Neural progenitor cell (in vitro differentiated cells): ENCODE data around the gene IKZF3. TPM values are rescaled to one million over a fixed set of nuclear protein-coding genes. Genes with fewer than 3 reads are reported as not detected.

Experiments
- DNase-seq: peaks from one replicate; pipeline ENCODE4 v3.0.0-alpha.2; 2016; ENCODE audit warnings: low spot score
- H2AFZ ChIP-seq: fragments of 200-600 bp; sonication (generic); replicated peaks from 2 replicates; pipeline ENCODE4 v1.6.1; 2016; ENCODE audit warnings: antibody characterized with exemption
- H3F3A ChIP-seq: fragments of 200-600 bp; sonication (generic); 2 replicates; pipeline ENCODE4 v1.6.1; 2016; ENCODE audit warnings: antibody characterized with exemption, low read depth
- H3K27ac ChIP-seq: fragments of 200-600 bp; sonication (generic); 2 replicates; pipeline ENCODE4 v1.5.1; 2016; ENCODE audit warnings: mild to moderate bottlenecking
- H3K27me3 ChIP-seq: fragments of 200-600 bp; sonication (generic); 2 replicates; pipeline ENCODE4 v1.6.1; 2016; ENCODE audit warnings: mild to moderate bottlenecking, moderate library complexity
- H3K36me3 ChIP-seq: fragments of 200-600 bp; sonication (generic); 2 replicates; pipeline ENCODE4 v1.5.1; 2016
- H3K4me1 ChIP-seq: fragments of 200-600 bp; sonication (generic); 2 replicates; pipeline ENCODE4 v1.6.1; 2016; ENCODE audit warnings: mixed run types
- H3K4me2 ChIP-seq: fragments of 200-600 bp; sonication (generic); 2 replicates; pipeline ENCODE4 v1.6.1; 2016
- H3K4me3 ChIP-seq: fragments of 200-600 bp; sonication (generic); 2 replicates; pipeline ENCODE4 v1.5.1; 2016
- H3K79me2 ChIP-seq: fragments of 200-600 bp; sonication (generic); 2 replicates; pipeline ENCODE4 v1.6.1; 2016; ENCODE audit warnings: low read depth
- H3K9ac ChIP-seq: fragments of 200-600 bp; sonication (generic); 2 replicates; pipeline ENCODE4 v1.6.1; 2016
- H3K9me3 ChIP-seq: fragments of 200-600 bp; sonication (generic); 2 replicates; pipeline ENCODE4 v1.5.1; 2016; ENCODE audit warnings: low read depth
- H4K20me1 ChIP-seq: fragments of 200-600 bp; sonication (generic); 2 replicates; pipeline ENCODE4 v1.6.1; 2016; ENCODE audit warnings: low read depth
- H3K27ac Mint-ChIP-seq: 3 replicates; pipeline ENCODE4 v1.8.0; 2021; ENCODE audit warnings: mixed read lengths
- H3K27me3 Mint-ChIP-seq: 2 replicates; pipeline ENCODE4 v1.8.0; 2022; ENCODE audit warnings: low read depth, mild to moderate bottlenecking, inconsistent platforms, moderate library complexity, mixed read lengths; ENCODE audit not compliant: insufficient read depth
- H3K36me3 Mint-ChIP-seq: 3 replicates; pipeline ENCODE4 v1.8.0; 2021; ENCODE audit warnings: mixed read lengths
- H3K4me1 Mint-ChIP-seq: 3 replicates; pipeline ENCODE4 v1.8.0; 2021; ENCODE audit warnings: mixed read lengths
- H3K4me3 Mint-ChIP-seq: 3 replicates; pipeline ENCODE4 v1.8.0; 2021; ENCODE audit warnings: mild to moderate bottlenecking, moderate library complexity, mixed read lengths
- H3K9me3 Mint-ChIP-seq: 3 replicates; pipeline ENCODE4 v1.8.0; 2020; ENCODE audit warnings: mixed read lengths
- CTCF ChIP-seq: fragments of 200-600 bp; sonication (generic); IDR thresholded peaks from 2 replicates; pipeline ENCODE4 v1.5.1; 2017; ENCODE audit warnings: antibody characterized with exemption, mild to moderate bottlenecking
- EZH2 ChIP-seq: fragments of 200-600 bp; sonication (generic); IDR thresholded peaks from 2 replicates; pipeline ENCODE4 v1.6.1; 2017; ENCODE audit warnings: antibody characterized with exemption, mild to moderate bottlenecking, moderate library complexity
- EZH2phosphoT487 ChIP-seq: fragments of 200-600 bp; sonication (generic); IDR thresholded peaks from 2 replicates; pipeline ENCODE4 v1.6.1; 2017; ENCODE audit warnings: antibody characterized with exemption
- total RNA-seq: library from RNA; depleted of rRNA; stranded (reverse); fragments of >200 nt; gene quantifications from 2 replicates; pipeline ENCODE4 v1.2.3, GENCODE V29; 2015; ENCODE audit warnings: low replicate concordance

Gene IKZF3
- total RNA-seq, 1 donor from 2014 or later = not detected

GRCh38 chr17:39834017-39834416, 30.1 kb downstream of the IKZF3 start:
- peaks cover 9% of the 10 kb centered on the region for H3K9me3 Mint-ChIP-seq
- Histone ChIP-seq H3F3A (no peaks in the 10 kb centered on the region), H3K4me1 (no peaks in the 10 kb centered on the region), H3K36me3 (no peaks in the 10 kb centered on the region), H3K9ac (no peak overlapping the region), H3K79me2 (no peaks in the 10 kb centered on the region), H3K4me3 (no peak overlapping the region), H3K27me3 (no peaks in the 10 kb centered on the region), H2AFZ (no peak overlapping the region), H3K4me2 (no peak overlapping the region), H4K20me1 (no peaks in the 10 kb centered on the region), H3K27ac (no peak overlapping the region), H3K9me3 (peaks cover 8% of the 10 kb centered on the region)
- no peak for DNase-seq
- H3K4me3 Mint-ChIP-seq = no peak overlapping the region
- H3K36me3 Mint-ChIP-seq = no peaks in the 10 kb centered on the region
- H3K27me3 Mint-ChIP-seq = peaks cover 8% of the 10 kb centered on the region
- no peak for TF ChIP-seq CTCF
- no peak for TF ChIP-seq EZH2phosphoT487
- TF ChIP-seq EZH2 = no peak
- no peak overlapping the region for H3K27ac Mint-ChIP-seq
- no peaks in the 10 kb centered on the region for H3K4me1 Mint-ChIP-seq

GRCh38 chr17:39831588-39831987, 32.5 kb downstream of the IKZF3 start:
- Mint-ChIP-seq H3K27me3 (peaks cover 8% of the 10 kb centered on the region), H3K27ac (no peak overlapping the region)
- H3K9me3 ChIP-seq = no peaks in the 10 kb centered on the region

GRCh38 chr17:39828443-39828842, 35.7 kb downstream of the IKZF3 start:
- H3K9me3 ChIP-seq = no peaks in the 10 kb centered on the region
- H3K36me3 Mint-ChIP-seq = no peaks in the 10 kb centered on the region
- H3K27ac ChIP-seq = no peak overlapping the region
- DNase-seq = no peak
- H3K9me3 Mint-ChIP-seq = peaks cover 17% of the 10 kb centered on the region
- no peaks in the 10 kb centered on the region for H3K27me3 ChIP-seq
- no peaks in the 10 kb centered on the region for H3K36me3 ChIP-seq
- H3K79me2 ChIP-seq = no peaks in the 10 kb centered on the region
- no peak for TF ChIP-seq EZH2phosphoT487
- TF ChIP-seq CTCF = no peak
- TF ChIP-seq EZH2 = no peak
- H3K4me2 ChIP-seq = no peak overlapping the region
- no peaks in the 10 kb centered on the region for H4K20me1 ChIP-seq
- no peaks in the 10 kb centered on the region for H3K4me1 ChIP-seq
- no peak overlapping the region for H2AFZ ChIP-seq
- no peak overlapping the region for H3K27ac Mint-ChIP-seq
- no peak overlapping the region for H3K4me3 Mint-ChIP-seq
- H3F3A ChIP-seq = no peaks in the 10 kb centered on the region
- H3K4me1 Mint-ChIP-seq = no peaks in the 10 kb centered on the region
- no peak overlapping the region for H3K4me3 ChIP-seq
- peaks cover 6% of the 10 kb centered on the region for H3K27me3 Mint-ChIP-seq
- no peak overlapping the region for H3K9ac ChIP-seq

More at GRCh38 chr17:39831588-39831987, 32.5 kb downstream of the IKZF3 start:
- Histone ChIP-seq H3K27me3 (no peaks in the 10 kb centered on the region), H3K4me1 (no peaks in the 10 kb centered on the region), H3F3A (no peaks in the 10 kb centered on the region), H3K27ac (no peak overlapping the region), H3K36me3 (no peaks in the 10 kb centered on the region), H3K4me3 (no peak overlapping the region), H3K9ac (no peak overlapping the region), H2AFZ (no peak overlapping the region), H3K79me2 (no peaks in the 10 kb centered on the region), H3K4me2 (no peak overlapping the region), H4K20me1 (no peaks in the 10 kb centered on the region)
- TF ChIP-seq EZH2 = no peak
- TF ChIP-seq EZH2phosphoT487 = no peak
- TF ChIP-seq CTCF = no peak
- Mint-ChIP-seq H3K4me3 (no peak overlapping the region), H3K4me1 (no peaks in the 10 kb centered on the region), H3K9me3 (peaks cover 4% of the 10 kb centered on the region), H3K36me3 (no peaks in the 10 kb centered on the region)
- DNase-seq = no peak
